Bronchial epithelial cell (primary cell): ENCODE measurements around the gene DST. TPM values are rescaled to one million over a fixed set of nuclear protein-coding genes. Genes with fewer than 3 reads are reported as not detected.

Experiments used
- DNase-seq: peaks from one replicate; pipeline ENCODE4 v3.0.0-alpha.2; 2010; ENCODE audit warnings: low read depth
- FAIRE-seq: peaks from 2 replicates; lab custom pipeline; 2011; peaks lifted over from hg19 to GRCh38; lab: Jason Lieb, UNC
- H3K27me3 ChIP-seq: 2 replicates; pipeline ENCODE4 v1.5.1; 2011; ENCODE audit warnings: low read length; ENCODE audit not compliant: control insufficient read depth, insufficient read depth
- H3K36me3 ChIP-seq: 2 replicates; pipeline ENCODE4 v1.5.1; 2011; ENCODE audit warnings: low read length; ENCODE audit not compliant: control insufficient read depth, insufficient read depth
- H3K4me3 ChIP-seq: 2 replicates; pipeline ENCODE4 v1.5.1; 2011; ENCODE audit warnings: mild to moderate bottlenecking, low read depth, low read length, control low read depth
- total RNA-seq: library from RNA; depleted of rRNA; stranded (reverse); fragments of >200 nt; gene quantifications from 2 replicates; pipeline ENCODE4 v1.2.1, GENCODE V29; 2014
- TF ChIP-seq, protein P1 (sequence below): IDR thresholded peaks from 2 replicates; pipeline ENCODE4 v1.5.1; 2011; ENCODE audit warnings: mild to moderate bottlenecking, moderate library complexity, low read length, control low read depth, inconsistent platforms; ENCODE audit not compliant: insufficient read depth, severe bottlenecking

Gene DST
- total RNA-seq, 1 donor from 2014 or later: 450 TPM

DNA sequence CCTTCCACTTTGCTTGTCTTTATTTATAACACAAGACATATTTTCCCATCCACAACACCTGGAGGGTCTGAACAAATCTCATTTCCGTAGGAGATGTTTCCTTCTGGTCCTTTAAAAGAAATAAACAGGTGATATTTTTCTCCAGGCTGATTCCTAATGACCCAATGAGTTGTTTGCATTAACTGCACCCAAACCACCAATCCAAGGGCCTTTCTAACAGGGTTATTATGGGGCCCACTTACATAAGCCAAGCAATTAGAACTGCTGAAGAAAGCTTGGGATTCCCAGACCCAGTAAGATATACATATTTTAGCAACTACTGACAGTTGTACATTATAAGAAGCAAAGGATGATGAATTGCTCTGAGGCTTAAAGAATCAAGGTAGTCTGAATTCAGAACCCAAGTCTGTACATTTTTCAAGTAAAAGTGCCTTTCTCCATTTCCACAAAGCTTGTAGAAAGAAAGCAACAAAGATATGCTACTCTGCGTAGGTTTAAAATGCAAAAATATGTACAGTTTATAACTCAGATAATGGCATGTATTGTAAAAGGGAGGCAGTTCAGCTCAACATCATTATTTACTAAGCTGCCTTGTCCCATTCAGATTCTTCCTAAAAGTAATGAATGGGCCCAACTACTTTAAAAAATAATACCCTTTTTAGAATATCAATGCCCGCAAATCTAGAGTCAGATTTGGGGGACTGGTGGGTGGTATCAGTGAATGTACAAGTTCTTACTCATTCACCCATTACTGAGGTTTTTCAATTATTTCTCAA is 120.0 kb downstream of the DST start:
- DNase-seq: no peak
- H3K36me3 ChIP-seq: peaks cover 9% of the 10 kb centered on the region
- TF ChIP-seq, protein P1, sequence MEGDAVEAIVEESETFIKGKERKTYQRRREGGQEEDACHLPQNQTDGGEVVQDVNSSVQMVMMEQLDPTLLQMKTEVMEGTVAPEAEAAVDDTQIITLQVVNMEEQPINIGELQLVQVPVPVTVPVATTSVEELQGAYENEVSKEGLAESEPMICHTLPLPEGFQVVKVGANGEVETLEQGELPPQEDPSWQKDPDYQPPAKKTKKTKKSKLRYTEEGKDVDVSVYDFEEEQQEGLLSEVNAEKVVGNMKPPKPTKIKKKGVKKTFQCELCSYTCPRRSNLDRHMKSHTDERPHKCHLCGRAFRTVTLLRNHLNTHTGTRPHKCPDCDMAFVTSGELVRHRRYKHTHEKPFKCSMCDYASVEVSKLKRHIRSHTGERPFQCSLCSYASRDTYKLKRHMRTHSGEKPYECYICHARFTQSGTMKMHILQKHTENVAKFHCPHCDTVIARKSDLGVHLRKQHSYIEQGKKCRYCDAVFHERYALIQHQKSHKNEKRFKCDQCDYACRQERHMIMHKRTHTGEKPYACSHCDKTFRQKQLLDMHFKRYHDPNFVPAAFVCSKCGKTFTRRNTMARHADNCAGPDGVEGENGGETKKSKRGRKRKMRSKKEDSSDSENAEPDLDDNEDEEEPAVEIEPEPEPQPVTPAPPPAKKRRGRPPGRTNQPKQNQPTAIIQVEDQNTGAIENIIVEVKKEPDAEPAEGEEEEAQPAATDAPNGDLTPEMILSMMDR: no peak
- H3K27me3 ChIP-seq: no peaks in the 10 kb centered on the region
- FAIRE-seq: no peak
- no peak overlapping the region for H3K4me3 ChIP-seq

DNA sequence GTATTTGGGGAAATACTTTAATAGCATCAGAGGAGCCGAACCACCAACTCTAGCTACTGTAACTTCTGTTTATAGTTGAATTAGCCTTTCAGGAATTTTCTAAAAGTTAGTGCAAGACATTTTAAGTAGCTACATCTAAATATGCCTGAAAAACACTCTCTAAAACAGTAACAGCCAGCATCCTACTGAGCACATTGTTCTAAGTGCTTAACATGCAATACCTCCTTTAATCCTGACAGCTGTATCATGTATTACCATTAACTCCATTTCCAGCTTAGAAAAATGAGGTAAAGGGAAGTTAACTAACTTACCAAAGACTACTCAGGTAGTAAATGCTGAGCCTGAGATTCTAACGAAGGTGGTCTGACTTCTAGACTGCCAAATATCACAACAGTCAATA is 120.7 kb downstream of the DST start:
- Histone ChIP-seq H3K36me3 (peaks cover 9% of the 10 kb centered on the region), H3K27me3 (no peaks in the 10 kb centered on the region), H3K4me3 (no peak overlapping the region)
- FAIRE-seq (no peak), DNase-seq (no peak)
- TF ChIP-seq, protein P1: no peak

GRCh38 chr6:56521454-56521853 is 121.2 kb downstream of the DST start:
- Histone ChIP-seq H3K36me3 (peaks cover 10% of the 10 kb centered on the region), H3K4me3 (no peak overlapping the region), H3K27me3 (no peaks in the 10 kb centered on the region)
- DNase-seq (peak; percentile 43), FAIRE-seq (no peak)
- TF ChIP-seq, protein P1: no peak

DNA sequence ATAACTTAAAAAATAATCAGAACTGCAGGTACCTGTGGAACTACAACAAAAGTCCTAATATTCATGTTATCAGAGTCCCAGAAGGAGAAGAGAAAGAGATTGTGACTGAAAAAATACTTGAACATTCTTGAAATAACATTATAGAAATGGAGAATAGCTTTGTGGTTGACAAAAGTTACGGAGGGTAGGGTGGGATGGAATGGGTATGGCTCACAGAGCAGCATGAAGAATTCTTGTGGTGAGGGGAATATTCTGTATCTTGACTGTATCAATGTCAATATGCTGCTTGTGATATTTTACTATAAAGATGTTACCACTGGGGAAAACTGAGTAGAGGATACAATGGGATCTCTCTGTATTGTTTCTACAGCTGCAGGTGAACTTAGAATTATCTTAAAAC is 122.5 kb downstream of the DST start:
- Histone ChIP-seq H3K27me3 (no peaks in the 10 kb centered on the region), H3K36me3 (peaks cover 4% of the 10 kb centered on the region), H3K4me3 (no peak overlapping the region)
- FAIRE-seq: no peak
- TF ChIP-seq, protein P1: no peak
- no peak for DNase-seq

GRCh38 chr6:56518995-56519767 is 123.5 kb downstream of the DST start:
- TF ChIP-seq, protein P1: no peak
- H3K27me3 ChIP-seq: no peaks in the 10 kb centered on the region
- DNase-seq: no peak
- peaks cover 4% of the 10 kb centered on the region for H3K36me3 ChIP-seq
- H3K4me3 ChIP-seq: no peak overlapping the region
- FAIRE-seq: no peak
